Urinary bladder (tissue), 4 donors: ENCODE measurements around the gene NOTCH2NLA. TPM values are rescaled to one million over a fixed set of nuclear protein-coding genes. Genes with fewer than 3 reads are reported as not detected.
"Not testable (repeated sequence)": the region's sequence is repeated elsewhere in the genome, so short reads cannot be mapped to it uniquely, and the experiment has no call there.

Experiments used
- DNase-seq: peaks from one replicate; pipeline ENCODE4 v3.0.0-alpha.2; 2015; ENCODE audit errors: extremely low spot score
- H3K27ac ChIP-seq: one replicate; pipeline ENCODE4 v1.5.1; 2013; ENCODE audit warnings: low read depth, mild to moderate bottlenecking, moderate library complexity
- H3K36me3 ChIP-seq: one replicate; pipeline ENCODE4 v1.6.1; 2013; ENCODE audit warnings: mild to moderate bottlenecking, moderate library complexity; ENCODE audit not compliant: insufficient read depth
- H3K4me1 ChIP-seq: one replicate; pipeline ENCODE4 v1.6.1; 2013; ENCODE audit warnings: mild to moderate bottlenecking, moderate library complexity; ENCODE audit not compliant: insufficient read depth
- H3K4me3 ChIP-seq: one replicate; pipeline ENCODE4 v1.5.1; 2013; ENCODE audit warnings: low read depth, low read length
- WGBS: extraction: QIAGEN DNeasy Blood & Tissue Kit; methylation state at CpG from one replicate; pipeline ENCODE4 v1.1.7; 2013; 5-methylcytosine and 5-hydroxymethylcytosine counted together
- polyA plus RNA-seq: library from polyadenylated mRNA; stranded (reverse); fragments of 200-250 nt; gene quantifications from one replicate; pipeline ENCODE4 v1.2.3, GENCODE V29; 2013
- total RNA-seq: library from RNA; depleted of rRNA; stranded (reverse); fragments of >200 nt; gene quantifications from one replicate; pipeline ENCODE4 v1.2.3, GENCODE V29; 2014
- donor health status: healthy with polysubstance abuse.
- donor health status: healthy.

NOTCH2NLA gene
- total RNA-seq = 104 TPM
- 17.6 TPM for polyA plus RNA-seq

- 1% methylated on average over 28 of the region's 72 CpGs for WGBS
- not testable (repeated sequence) for H3K4me1 ChIP-seq, H3K36me3 ChIP-seq, DNase-seq, H3K27ac ChIP-seq
- H3K4me3 ChIP-seq = peak within 1 kb of the TSS; percentile 45
These were observed at the start of gene NOTCH2NLA for GRCh38 chr1:146228710-146229477. Gene NOTCH2NLA (minus strand): TSS chr1:146229021. CDS start chr1:146189337, 39,684 bp downstream.

- H3K36me3 ChIP-seq, H3K27ac ChIP-seq, H3K4me3 ChIP-seq, DNase-seq, H3K4me1 ChIP-seq: not testable (repeated sequence)
- WGBS = no CpG with 5 or more reads among the region's 3 CpGs
These were observed 49.5 kb upstream of the NOTCH2NLA start for GRCh38 chr1:146278346-146278745.

- H3K27ac ChIP-seq, H3K4me1 ChIP-seq, H3K36me3 ChIP-seq, DNase-seq, H3K4me3 ChIP-seq: not testable (repeated sequence)
- WGBS = no CpG with 5 or more reads among the region's 2 CpGs
These were observed 48.3 kb upstream of the NOTCH2NLA start for GRCh38 chr1:146277087-146277486.

GRCh38 chr1:146274083-146274482, 45.3 kb upstream of the NOTCH2NLA start:
- DNase-seq, H3K36me3 ChIP-seq, H3K4me1 ChIP-seq, H3K4me3 ChIP-seq, H3K27ac ChIP-seq: not testable (repeated sequence)
- WGBS = no CpG with 5 or more reads among the region's 3 CpGs

- not testable (repeated sequence) for H3K4me3 ChIP-seq, DNase-seq, H3K27ac ChIP-seq, H3K4me1 ChIP-seq, H3K36me3 ChIP-seq
- WGBS = no CpG with 5 or more reads among the region's 5 CpGs
These were observed 44.4 kb upstream of the NOTCH2NLA start for GRCh38 chr1:146273194-146273593.

GRCh38 chr1:146272734-146273133, 43.9 kb upstream of the NOTCH2NLA start:
- not testable (repeated sequence) for H3K4me3 ChIP-seq, H3K36me3 ChIP-seq, DNase-seq, H3K4me1 ChIP-seq, H3K27ac ChIP-seq
- WGBS = no CpG with 5 or more reads among the region's 3 CpGs

GRCh38 chr1:146271977-146272376, 43.2 kb upstream of the NOTCH2NLA start:
- not testable (repeated sequence) for H3K4me1 ChIP-seq, H3K27ac ChIP-seq, DNase-seq, H3K36me3 ChIP-seq, H3K4me3 ChIP-seq
- no CpG with 5 or more reads among the region's 2 CpGs for WGBS

- H3K36me3 ChIP-seq, H3K4me3 ChIP-seq, H3K4me1 ChIP-seq, DNase-seq, H3K27ac ChIP-seq: not testable (repeated sequence)
- WGBS = no CpG with 5 or more reads among the region's 9 CpGs
These were observed 41.3 kb upstream of the NOTCH2NLA start for GRCh38 chr1:146270129-146270528.

- no CpG with 5 or more reads among the region's 2 CpGs for WGBS
- not testable (repeated sequence) for H3K4me1 ChIP-seq, H3K4me3 ChIP-seq, DNase-seq, H3K27ac ChIP-seq, H3K36me3 ChIP-seq
These were observed 37.4 kb upstream of the NOTCH2NLA start for GRCh38 chr1:146266179-146266748.

GRCh38 chr1:146264761-146265160, 35.9 kb upstream of the NOTCH2NLA start:
- DNase-seq, H3K27ac ChIP-seq, H3K4me3 ChIP-seq, H3K4me1 ChIP-seq, H3K36me3 ChIP-seq: not testable (repeated sequence)
- no CpG with 5 or more reads among the region's 3 CpGs for whole genome bisulfite sequencing

GRCh38 chr1:146260006-146260730, 31.3 kb upstream of the NOTCH2NLA start:
- H3K36me3 ChIP-seq, H3K4me3 ChIP-seq, DNase-seq, H3K27ac ChIP-seq, H3K4me1 ChIP-seq: not testable (repeated sequence)
- WGBS = no CpG with 5 or more reads among the region's 8 CpGs

GRCh38 chr1:146257992-146258552, 29.3 kb upstream of the NOTCH2NLA start:
- not testable (repeated sequence) for H3K4me1 ChIP-seq, H3K27ac ChIP-seq, DNase-seq, H3K4me3 ChIP-seq, H3K36me3 ChIP-seq
- WGBS = no CpG with 5 or more reads among the region's 1 CpG

GRCh38 chr1:146254569-146255197, 25.9 kb upstream of the NOTCH2NLA start:
- not testable (repeated sequence) for H3K4me3 ChIP-seq, DNase-seq, H3K36me3 ChIP-seq, H3K4me1 ChIP-seq, H3K27ac ChIP-seq
- 72% methylated on average over 1 of the region's 4 CpGs for WGBS
